Neural progenitor cell (in vitro differentiated cells): ENCODE results near the gene KCNQ1. TPM values are rescaled to one million over a fixed set of nuclear protein-coding genes. Genes with fewer than 3 reads are reported as not detected.

Experiments used
- DNase-seq: peaks from one replicate; pipeline ENCODE4 v3.0.0-alpha.2; 2016; ENCODE audit warnings: low spot score
- H2AFZ ChIP-seq: fragments of 200-600 bp; sonication (generic); replicated peaks from 2 replicates; pipeline ENCODE4 v1.6.1; 2016; ENCODE audit warnings: antibody characterized with exemption
- H3F3A ChIP-seq: fragments of 200-600 bp; sonication (generic); 2 replicates; pipeline ENCODE4 v1.6.1; 2016; ENCODE audit warnings: antibody characterized with exemption, low read depth
- H3K27ac ChIP-seq: fragments of 200-600 bp; sonication (generic); 2 replicates; pipeline ENCODE4 v1.5.1; 2016; ENCODE audit warnings: mild to moderate bottlenecking
- H3K27me3 ChIP-seq: fragments of 200-600 bp; sonication (generic); 2 replicates; pipeline ENCODE4 v1.6.1; 2016; ENCODE audit warnings: mild to moderate bottlenecking, moderate library complexity
- H3K36me3 ChIP-seq: fragments of 200-600 bp; sonication (generic); 2 replicates; pipeline ENCODE4 v1.5.1; 2016
- H3K4me1 ChIP-seq: fragments of 200-600 bp; sonication (generic); 2 replicates; pipeline ENCODE4 v1.6.1; 2016; ENCODE audit warnings: mixed run types
- H3K4me2 ChIP-seq: fragments of 200-600 bp; sonication (generic); 2 replicates; pipeline ENCODE4 v1.6.1; 2016
- H3K4me3 ChIP-seq: fragments of 200-600 bp; sonication (generic); 2 replicates; pipeline ENCODE4 v1.5.1; 2016
- H3K79me2 ChIP-seq: fragments of 200-600 bp; sonication (generic); 2 replicates; pipeline ENCODE4 v1.6.1; 2016; ENCODE audit warnings: low read depth
- H3K9ac ChIP-seq: fragments of 200-600 bp; sonication (generic); 2 replicates; pipeline ENCODE4 v1.6.1; 2016
- H3K9me3 ChIP-seq: fragments of 200-600 bp; sonication (generic); 2 replicates; pipeline ENCODE4 v1.5.1; 2016; ENCODE audit warnings: low read depth
- H4K20me1 ChIP-seq: fragments of 200-600 bp; sonication (generic); 2 replicates; pipeline ENCODE4 v1.6.1; 2016; ENCODE audit warnings: low read depth
- H3K27ac Mint-ChIP-seq: 3 replicates; pipeline ENCODE4 v1.8.0; 2021; ENCODE audit warnings: mixed read lengths
- H3K27me3 Mint-ChIP-seq: 2 replicates; pipeline ENCODE4 v1.8.0; 2022; ENCODE audit warnings: low read depth, mild to moderate bottlenecking, inconsistent platforms, moderate library complexity, mixed read lengths; ENCODE audit not compliant: insufficient read depth
- H3K36me3 Mint-ChIP-seq: 3 replicates; pipeline ENCODE4 v1.8.0; 2021; ENCODE audit warnings: mixed read lengths
- H3K4me1 Mint-ChIP-seq: 3 replicates; pipeline ENCODE4 v1.8.0; 2021; ENCODE audit warnings: mixed read lengths
- H3K4me3 Mint-ChIP-seq: 3 replicates; pipeline ENCODE4 v1.8.0; 2021; ENCODE audit warnings: mild to moderate bottlenecking, moderate library complexity, mixed read lengths
- H3K9me3 Mint-ChIP-seq: 3 replicates; pipeline ENCODE4 v1.8.0; 2020; ENCODE audit warnings: mixed read lengths
- CTCF ChIP-seq: fragments of 200-600 bp; sonication (generic); IDR thresholded peaks from 2 replicates; pipeline ENCODE4 v1.5.1; 2017; ENCODE audit warnings: antibody characterized with exemption, mild to moderate bottlenecking
- EZH2 ChIP-seq: fragments of 200-600 bp; sonication (generic); IDR thresholded peaks from 2 replicates; pipeline ENCODE4 v1.6.1; 2017; ENCODE audit warnings: antibody characterized with exemption, mild to moderate bottlenecking, moderate library complexity
- EZH2phosphoT487 ChIP-seq: fragments of 200-600 bp; sonication (generic); IDR thresholded peaks from 2 replicates; pipeline ENCODE4 v1.6.1; 2017; ENCODE audit warnings: antibody characterized with exemption
- total RNA-seq: library from RNA; depleted of rRNA; stranded (reverse); fragments of >200 nt; gene quantifications from 2 replicates; pipeline ENCODE4 v1.2.3, GENCODE V29; 2015; ENCODE audit warnings: low replicate concordance

Gene KCNQ1
- total RNA-seq, 1 donor from 2014 or later: 0.11 TPM

DNA sequence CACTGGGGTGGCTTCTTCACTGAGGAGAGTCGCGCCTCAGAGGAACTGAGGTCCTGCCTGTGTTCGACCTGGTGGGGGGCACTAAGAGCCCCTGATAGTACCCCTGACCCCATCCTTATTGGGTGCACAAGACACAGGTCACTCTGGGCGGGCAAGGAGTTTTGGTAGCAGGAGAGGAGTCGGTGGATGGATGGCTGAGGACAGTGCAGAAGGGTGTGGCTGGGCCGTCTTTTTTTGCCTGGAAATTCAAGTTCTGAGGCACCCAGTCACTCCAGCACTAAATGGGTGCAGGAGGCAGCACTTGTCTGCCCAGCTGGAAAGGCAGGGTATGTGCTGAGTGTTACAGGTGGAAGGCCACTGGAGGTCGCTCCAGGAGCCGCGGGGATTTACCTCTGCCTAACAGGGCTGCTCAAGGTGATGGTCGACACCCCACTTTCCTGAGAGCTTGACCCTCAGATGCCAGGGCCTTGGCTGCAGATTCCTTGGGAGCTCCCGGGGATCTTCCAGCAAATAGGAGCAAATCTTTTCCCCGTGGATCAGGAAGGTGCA lies 43.3 kb upstream of the KCNQ1 start:
- peaks cover 6% of the 10 kb centered on the region for H3K4me1 Mint-ChIP-seq
- no peaks in the 10 kb centered on the region for H3K9me3 Mint-ChIP-seq
- Histone ChIP-seq H4K20me1 (no peaks in the 10 kb centered on the region), H3K4me3 (peak overlapping the region; percentile 91), H3F3A (peaks cover 22% of the 10 kb centered on the region), H3K27ac (no peak overlapping the region), H3K9ac (peak overlapping the region; percentile 98), H2AFZ (no peak overlapping the region), H3K36me3 (no peaks in the 10 kb centered on the region), H3K9me3 (no peaks in the 10 kb centered on the region), H3K79me2 (peaks cover 19% of the 10 kb centered on the region), H3K27me3 (no peaks in the 10 kb centered on the region), H3K4me2 (peak overlapping the region; percentile 94), H3K4me1 (peaks cover 5% of the 10 kb centered on the region)
- peak overlapping the region; percentile 92 for H3K4me3 Mint-ChIP-seq
- H3K27me3 Mint-ChIP-seq: peaks cover 5% of the 10 kb centered on the region
- no peak for TF ChIP-seq CTCF
- no peak for TF ChIP-seq EZH2
- TF ChIP-seq EZH2phosphoT487: no peak
- H3K27ac Mint-ChIP-seq: peak overlapping the region; percentile 85
- peaks cover 1% of the 10 kb centered on the region for H3K36me3 Mint-ChIP-seq
- no peak for DNase-seq

DNA sequence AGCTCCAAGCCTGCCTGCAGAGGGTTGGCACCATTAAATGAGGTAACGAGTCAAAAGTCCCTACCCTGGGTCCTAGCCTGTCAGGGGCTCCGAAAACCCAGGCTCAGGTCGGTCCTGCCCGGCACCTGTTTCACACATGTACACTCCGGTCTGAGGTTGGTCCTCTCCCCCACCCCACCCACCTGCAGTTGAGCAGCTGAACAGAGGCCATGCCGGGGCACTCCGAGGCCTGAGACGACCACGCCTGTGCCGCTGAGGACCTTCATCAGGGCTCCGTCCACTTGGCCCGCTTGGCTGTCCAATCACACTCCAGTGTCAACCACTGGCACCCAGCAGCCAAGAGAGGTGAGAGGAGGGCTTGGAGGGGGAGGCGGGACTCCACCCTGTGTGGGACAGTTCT lies 42.7 kb upstream of the KCNQ1 start:
- Histone ChIP-seq H3K27ac (no peak overlapping the region), H4K20me1 (no peaks in the 10 kb centered on the region), H3K79me2 (peaks cover 19% of the 10 kb centered on the region), H3K9ac (peak overlapping the region; percentile 98), H3F3A (peaks cover 22% of the 10 kb centered on the region), H3K9me3 (no peaks in the 10 kb centered on the region), H3K4me1 (peaks cover 5% of the 10 kb centered on the region), H3K4me3 (peak overlapping the region; percentile 91), H3K4me2 (peak overlapping the region; percentile 94), H3K36me3 (no peaks in the 10 kb centered on the region), H2AFZ (no peak overlapping the region), H3K27me3 (no peaks in the 10 kb centered on the region)
- Mint-ChIP-seq H3K9me3 (no peaks in the 10 kb centered on the region), H3K4me1 (peaks cover 6% of the 10 kb centered on the region), H3K4me3 (peak overlapping the region; percentile 92), H3K36me3 (peaks cover 1% of the 10 kb centered on the region), H3K27me3 (peaks cover 5% of the 10 kb centered on the region), H3K27ac (no peak overlapping the region)
- no peak for TF ChIP-seq CTCF
- no peak for DNase-seq

DNA sequence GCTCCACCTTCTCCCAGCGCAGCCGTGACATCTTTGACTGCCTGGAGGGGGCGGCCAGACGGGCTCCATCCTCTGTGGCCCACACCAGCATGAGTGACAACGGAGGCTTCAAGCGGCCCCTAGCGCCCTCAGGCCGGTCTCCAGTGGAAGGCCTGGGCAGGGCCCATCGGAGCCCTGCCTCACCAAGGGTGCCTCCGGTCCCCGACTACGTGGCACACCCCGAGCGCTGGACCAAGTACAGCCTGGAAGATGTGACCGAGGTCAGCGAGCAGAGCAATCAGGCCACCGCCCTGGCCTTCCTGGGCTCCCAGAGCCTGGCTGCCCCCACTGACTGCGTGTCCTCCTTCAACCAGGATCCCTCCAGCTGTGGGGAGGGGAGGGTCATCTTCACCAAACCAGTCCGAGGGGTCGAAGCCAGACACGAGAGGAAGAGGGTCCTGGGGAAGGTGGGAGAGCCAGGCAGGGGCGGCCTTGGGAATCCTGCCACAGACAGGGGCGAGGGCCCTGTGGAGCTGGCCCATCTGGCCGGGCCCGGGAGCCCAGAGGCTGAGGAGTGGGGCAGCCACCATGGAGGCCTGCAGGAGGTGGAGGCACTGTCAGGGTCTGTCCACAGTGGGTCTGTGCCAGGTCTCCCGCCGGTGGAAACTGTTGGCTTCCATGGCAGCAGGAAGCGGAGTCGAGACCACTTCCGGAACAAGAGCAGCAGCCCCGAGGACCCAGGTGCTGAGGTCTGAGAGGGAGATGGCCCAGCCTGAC lies 41.7 kb upstream of the KCNQ1 start:
- peaks cover 19% of the 10 kb centered on the region for H3K79me2 ChIP-seq
- H2AFZ ChIP-seq: no peak overlapping the region
- H3K4me2 ChIP-seq: no peak overlapping the region
- no peaks in the 10 kb centered on the region for H4K20me1 ChIP-seq
- H3K9ac ChIP-seq: no peak overlapping the region
- H3K27ac ChIP-seq: no peak overlapping the region
- peaks cover 5% of the 10 kb centered on the region for H3K4me1 ChIP-seq
- DNase-seq: no peak
- H3K9me3 ChIP-seq: no peaks in the 10 kb centered on the region
- H3K36me3 Mint-ChIP-seq: peaks cover 1% of the 10 kb centered on the region
- no peaks in the 10 kb centered on the region for H3K36me3 ChIP-seq
- H3F3A ChIP-seq: peaks cover 15% of the 10 kb centered on the region
- H3K27ac Mint-ChIP-seq: no peak overlapping the region
- H3K4me1 Mint-ChIP-seq: peaks cover 6% of the 10 kb centered on the region
- peak overlapping the region; percentile 92 for H3K4me3 Mint-ChIP-seq
- TF ChIP-seq EZH2phosphoT487 (no peak), EZH2 (no peak), CTCF (no peak)
- no peaks in the 10 kb centered on the region for H3K9me3 Mint-ChIP-seq
- H3K27me3 ChIP-seq: no peaks in the 10 kb centered on the region
- no peak overlapping the region for H3K4me3 ChIP-seq
- H3K27me3 Mint-ChIP-seq: peaks cover 5% of the 10 kb centered on the region
